GM12874 (cell line): ENCODE data around the gene TRIM71.
A peak's percentile ranks its signal among the peaks of the same experiment; 100 is the strongest.

Source experiments
- TF ChIP-seq, protein P1 (sequence below): IDR thresholded peaks from 2 replicates; pipeline ENCODE4 v1.5.1; 2011; ENCODE audit warnings: low read depth, mild to moderate bottlenecking, control low read depth, low read length, moderate library complexity; ENCODE audit not compliant: insufficient read depth

Gene TRIM71

DNA sequence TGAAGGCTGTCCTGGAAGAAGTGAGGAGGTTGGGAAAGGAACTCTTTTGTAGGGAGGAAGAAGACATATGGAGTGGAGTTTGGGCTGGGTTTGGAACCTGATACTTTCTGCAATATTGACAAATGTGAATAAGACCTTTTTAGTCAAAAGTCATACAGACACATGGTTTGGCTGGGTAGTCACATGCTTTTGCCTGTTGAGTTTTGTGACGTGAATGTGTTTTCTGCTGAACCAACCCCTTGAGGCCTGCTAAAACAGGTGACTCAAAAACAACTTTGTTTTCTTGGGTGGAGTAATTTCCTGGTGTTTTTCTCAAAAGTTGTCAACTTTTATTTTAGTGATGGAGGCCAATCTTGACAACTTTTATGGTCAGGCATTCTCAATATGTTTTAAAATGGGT is 94.2 kb downstream of the TRIM71 start:
- TF ChIP-seq, protein P1, sequence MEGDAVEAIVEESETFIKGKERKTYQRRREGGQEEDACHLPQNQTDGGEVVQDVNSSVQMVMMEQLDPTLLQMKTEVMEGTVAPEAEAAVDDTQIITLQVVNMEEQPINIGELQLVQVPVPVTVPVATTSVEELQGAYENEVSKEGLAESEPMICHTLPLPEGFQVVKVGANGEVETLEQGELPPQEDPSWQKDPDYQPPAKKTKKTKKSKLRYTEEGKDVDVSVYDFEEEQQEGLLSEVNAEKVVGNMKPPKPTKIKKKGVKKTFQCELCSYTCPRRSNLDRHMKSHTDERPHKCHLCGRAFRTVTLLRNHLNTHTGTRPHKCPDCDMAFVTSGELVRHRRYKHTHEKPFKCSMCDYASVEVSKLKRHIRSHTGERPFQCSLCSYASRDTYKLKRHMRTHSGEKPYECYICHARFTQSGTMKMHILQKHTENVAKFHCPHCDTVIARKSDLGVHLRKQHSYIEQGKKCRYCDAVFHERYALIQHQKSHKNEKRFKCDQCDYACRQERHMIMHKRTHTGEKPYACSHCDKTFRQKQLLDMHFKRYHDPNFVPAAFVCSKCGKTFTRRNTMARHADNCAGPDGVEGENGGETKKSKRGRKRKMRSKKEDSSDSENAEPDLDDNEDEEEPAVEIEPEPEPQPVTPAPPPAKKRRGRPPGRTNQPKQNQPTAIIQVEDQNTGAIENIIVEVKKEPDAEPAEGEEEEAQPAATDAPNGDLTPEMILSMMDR: no peak

DNA sequence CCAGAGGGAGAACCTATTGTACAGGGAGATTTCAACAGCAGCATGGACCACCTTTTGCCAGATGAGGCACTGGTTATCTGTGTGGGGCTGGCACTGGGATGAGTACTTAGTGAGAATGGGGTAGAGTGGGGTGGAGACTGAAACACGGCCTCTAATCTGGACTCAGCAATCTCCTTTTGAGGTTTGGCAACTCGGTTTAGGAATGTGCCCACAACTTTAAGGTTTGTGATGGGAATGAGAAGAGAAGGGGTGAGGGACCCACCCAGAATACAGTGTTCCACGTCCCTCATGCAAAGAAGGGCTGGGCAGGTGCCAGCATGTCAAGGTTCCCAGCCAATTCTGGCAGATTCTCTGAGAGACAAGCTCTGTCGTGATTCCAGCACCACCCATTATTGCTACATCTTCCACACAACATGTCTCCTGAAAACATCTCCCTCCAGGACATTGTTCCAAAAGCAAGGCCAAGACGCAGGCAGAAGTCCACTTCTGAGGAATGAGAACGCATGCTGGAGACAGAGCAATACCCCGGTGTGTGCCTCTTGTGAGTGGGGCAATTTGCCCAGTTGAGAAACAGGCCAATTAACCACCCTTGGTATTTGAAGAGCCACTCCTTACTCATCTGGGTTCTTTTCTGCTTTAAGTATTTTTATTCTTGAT is 96.1 kb downstream of the TRIM71 start:
- TF ChIP-seq, protein P1: no peak

DNA sequence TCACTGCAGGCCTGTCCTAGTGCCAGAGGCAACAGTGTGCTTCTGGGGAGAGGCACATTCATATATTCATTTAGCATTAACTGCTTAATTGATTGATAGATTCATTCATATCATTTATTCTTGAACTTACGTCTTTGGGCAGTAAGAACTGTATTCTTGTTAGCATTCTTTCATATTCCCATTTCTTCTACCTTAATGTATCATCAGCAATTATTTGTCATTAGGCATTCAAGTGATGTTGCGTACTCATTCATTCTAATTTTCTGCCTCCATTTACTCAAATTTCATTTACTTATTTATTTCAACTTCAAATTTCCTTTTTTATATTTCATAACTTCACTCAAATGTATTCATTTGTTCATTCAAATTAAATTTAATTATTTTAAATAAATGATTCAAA is 102.1 kb downstream of the TRIM71 start:
- TF ChIP-seq, protein P1: no peak

DNA sequence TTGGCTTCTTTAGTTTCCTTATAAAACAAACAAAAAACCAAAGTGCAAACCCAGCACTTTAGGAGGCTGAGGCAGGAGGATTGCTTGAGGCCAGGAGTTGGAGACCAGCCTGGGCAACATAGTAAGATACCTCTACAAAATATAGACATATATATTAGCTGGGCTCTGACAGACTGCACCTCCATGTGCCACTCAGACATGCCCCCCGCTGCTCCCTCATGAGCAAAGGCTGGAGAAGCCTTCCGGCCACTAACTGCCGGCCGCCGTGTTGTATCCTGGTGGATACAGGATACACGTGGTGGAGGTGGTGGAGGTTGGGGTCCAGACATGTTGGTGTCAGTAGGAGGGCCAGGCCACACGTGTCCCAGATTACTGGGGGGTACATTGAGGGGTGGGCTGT is 104.3 kb downstream of the TRIM71 start:
- TF ChIP-seq, protein P1: no peak

DNA sequence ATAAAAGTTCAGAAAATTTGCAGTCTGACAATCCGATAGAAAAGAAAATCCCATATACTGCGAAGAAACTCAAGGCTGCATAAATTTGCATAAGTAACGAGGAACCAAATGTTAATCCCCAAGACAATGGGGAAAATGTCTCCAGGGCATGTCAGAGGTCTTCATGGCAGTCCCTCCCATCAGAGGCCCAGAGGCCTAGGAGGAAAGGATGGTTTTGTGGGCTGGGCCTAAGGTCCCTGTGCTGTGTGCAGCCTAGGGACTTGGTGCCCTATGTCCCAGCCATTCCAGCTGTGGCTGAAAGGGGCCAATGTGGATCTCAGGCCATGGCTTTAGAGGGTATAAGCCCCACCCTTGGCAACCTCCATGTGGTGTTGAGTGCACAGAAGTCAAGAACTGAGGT is 112.4 kb downstream of the TRIM71 start:
- TF ChIP-seq, protein P1: no peak

DNA sequence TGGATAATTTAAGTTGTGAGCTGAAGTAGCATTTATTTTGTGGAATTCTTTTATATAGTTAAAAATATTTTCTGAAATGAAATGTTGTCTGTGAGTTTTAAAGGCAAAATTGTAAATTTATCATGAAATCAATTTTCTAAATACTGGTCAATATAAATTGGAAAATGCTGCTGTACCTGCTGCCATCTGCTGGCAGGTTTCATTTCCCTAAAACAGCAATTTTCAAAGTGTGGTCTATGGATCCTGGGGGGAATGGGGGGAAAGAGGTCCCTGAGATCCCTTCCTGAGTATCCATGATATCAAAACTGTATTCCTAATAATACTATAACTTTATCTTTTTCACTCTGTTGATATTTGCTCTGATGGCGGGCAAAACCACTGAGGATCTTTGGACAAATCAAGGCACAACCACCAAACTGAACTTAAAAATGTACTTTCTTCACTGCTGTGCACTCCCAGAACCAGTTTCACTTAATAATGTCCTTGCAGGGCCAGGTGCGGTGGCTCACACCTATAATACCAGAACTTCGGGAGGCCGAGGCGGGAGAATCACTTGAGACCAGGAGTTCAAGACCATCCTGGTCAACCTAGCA is 116.4 kb downstream of the TRIM71 start:
- TF ChIP-seq, protein P1: peak; percentile 60

DNA sequence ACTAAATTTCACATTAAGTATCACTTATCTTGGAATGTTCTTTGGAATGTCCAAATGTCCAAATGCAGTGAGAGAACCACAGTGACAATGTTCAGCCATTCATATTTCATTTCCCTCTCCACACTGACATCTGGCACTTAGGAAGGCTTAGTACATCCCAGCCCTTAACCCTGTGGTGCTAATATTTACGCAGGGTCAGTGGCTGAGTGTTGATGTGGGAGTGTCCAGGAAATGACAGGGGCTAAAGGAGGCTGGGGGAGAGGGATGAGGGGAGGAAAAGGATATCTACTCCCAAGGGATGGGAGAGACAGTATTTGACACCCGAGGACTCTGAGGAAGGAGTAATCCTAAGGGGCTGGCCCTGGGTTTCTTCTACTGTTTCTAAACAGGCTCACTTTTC is 119.5 kb downstream of the TRIM71 start:
- TF ChIP-seq, protein P1: no peak
